Measurements from ENCODE around the gene MKS1. TPM values are rescaled to one million over a fixed set of nuclear protein-coding genes. Genes with fewer than 3 reads are reported as not detected.

MKS1 gene
- total RNA-seq, 1 experiment from 2014 or later, result 24.8 TPM

DNA sequence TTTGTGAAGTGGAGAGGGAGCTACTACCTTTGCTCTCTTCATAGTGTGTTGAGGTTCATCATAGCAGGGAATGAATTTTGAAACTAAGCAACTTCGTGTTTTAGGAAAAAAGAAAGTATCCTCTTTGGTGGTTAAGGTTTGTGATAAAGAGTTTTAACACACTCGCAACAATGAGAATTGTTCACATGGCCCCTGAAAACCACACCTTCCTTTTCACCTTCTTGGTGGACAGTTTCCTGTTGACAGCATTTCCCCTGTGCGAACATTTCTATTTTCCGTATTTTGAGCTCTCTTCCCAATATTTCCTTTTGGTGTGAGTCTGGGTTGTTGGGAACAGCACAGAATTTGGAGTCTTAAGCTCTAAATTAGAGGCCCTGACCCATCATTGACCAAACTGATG, 48.4 kb downstream of the MKS1 start:
- Histone ChIP-seq H2BK5ac (ENCODE audit: insufficient read length, low read length) (no peak overlapping the region), H4K8ac (replicated peaks; ENCODE audit: insufficient read length, low read depth, low read length) (no peak overlapping the region), H3K4me2 (ENCODE audit: insufficient read depth, insufficient read length, low read length) (no peak overlapping the region), H4K91ac (ENCODE audit: insufficient read length, low read depth, low read length) (no peak overlapping the region), H3K9ac (ENCODE audit: extremely low read depth, insufficient read length, low read length) (no peak overlapping the region), H3K27ac (ENCODE audit: insufficient read length, low read depth, low read length) (no peak overlapping the region), H2BK120ac (ENCODE audit: low read depth, low read length, poor library complexity, severe bottlenecking) (no peak overlapping the region), H3K14ac (ENCODE audit: insufficient read depth, low read length) (no peak overlapping the region), H2BK20ac (ENCODE audit: low read depth, low read length, poor library complexity, severe bottlenecking) (no peak overlapping the region), H3K23ac (ENCODE audit: insufficient read length, low read depth, low read length) (no peak overlapping the region), H3K79me2 (ENCODE audit: insufficient read depth, low read length) (no peaks in the 10 kb centered on the region), H3K56ac (ENCODE audit: insufficient read length, low read depth, low read length) (no peak overlapping the region), H3K79me1 (ENCODE audit: insufficient read depth, low read depth, low read length, poor library complexity, severe bottlenecking) (no peaks in the 10 kb centered on the region), H4K20me1 (ENCODE audit: control insufficient read depth, insufficient read depth, insufficient read length) (no peaks in the 10 kb centered on the region), H2BK12ac (ENCODE audit: insufficient read length, low read depth, low read length) (no peak overlapping the region), H4K5ac (ENCODE audit: insufficient read length, low read depth, low read length) (no peak overlapping the region), H3K4me1 (ENCODE audit: insufficient read depth, low read length) (no peaks in the 10 kb centered on the region), H3K18ac (ENCODE audit: insufficient read length, low read depth, low read length) (no peak overlapping the region), H3K23me2 (ENCODE audit: insufficient read length, low read depth, low read length, poor library complexity, severe bottlenecking) (no peaks in the 10 kb centered on the region), H2AFZ (ENCODE audit: low read length) (no peak overlapping the region), H2BK15ac (ENCODE audit: low read depth, low read length) (no peak overlapping the region), H3K4ac (ENCODE audit: low read depth, low read length) (no peak overlapping the region), H3K9me3 (ENCODE audit: control insufficient read depth, low read depth, low read length) (no peaks in the 10 kb centered on the region), H2AK5ac (ENCODE audit: insufficient read length, low read length) (no peak overlapping the region), H3T11ph (ENCODE audit: low read length) (no peak overlapping the region), H3K27me3 (ENCODE audit: insufficient read depth, low read length) (no peaks in the 10 kb centered on the region)
- Mint-ChIP-seq H3K9me3 (peaks cover 0 to 3% of the 10 kb centered on the region in 2 experiments; a peak in 1 of 5 replicates), H3K4me1 (0 out of 4 replicates have a peak, but pooled peaks cover 0 to 3% of the 10 kb centered on the region in 2 experiments), H3K27ac (no peak overlapping the region), H3K4me3 (no peak overlapping the region), H3K27me3 (ENCODE audit: low read depth) (peaks cover 60% of the 10 kb centered on the region), H3K36me3 (ENCODE audit: insufficient read depth in 1 of 3, low read depth in 3 of 3) (no peaks in the 10 kb centered on the region)
- DNase-seq, result no peak
- no CpG with 5 or more reads among the region's 4 CpGs for WGBS (ENCODE audit: extremely low coverage, insufficient read length, low lambda C conversion rate)
- TF ChIP-seq, protein P1, sequence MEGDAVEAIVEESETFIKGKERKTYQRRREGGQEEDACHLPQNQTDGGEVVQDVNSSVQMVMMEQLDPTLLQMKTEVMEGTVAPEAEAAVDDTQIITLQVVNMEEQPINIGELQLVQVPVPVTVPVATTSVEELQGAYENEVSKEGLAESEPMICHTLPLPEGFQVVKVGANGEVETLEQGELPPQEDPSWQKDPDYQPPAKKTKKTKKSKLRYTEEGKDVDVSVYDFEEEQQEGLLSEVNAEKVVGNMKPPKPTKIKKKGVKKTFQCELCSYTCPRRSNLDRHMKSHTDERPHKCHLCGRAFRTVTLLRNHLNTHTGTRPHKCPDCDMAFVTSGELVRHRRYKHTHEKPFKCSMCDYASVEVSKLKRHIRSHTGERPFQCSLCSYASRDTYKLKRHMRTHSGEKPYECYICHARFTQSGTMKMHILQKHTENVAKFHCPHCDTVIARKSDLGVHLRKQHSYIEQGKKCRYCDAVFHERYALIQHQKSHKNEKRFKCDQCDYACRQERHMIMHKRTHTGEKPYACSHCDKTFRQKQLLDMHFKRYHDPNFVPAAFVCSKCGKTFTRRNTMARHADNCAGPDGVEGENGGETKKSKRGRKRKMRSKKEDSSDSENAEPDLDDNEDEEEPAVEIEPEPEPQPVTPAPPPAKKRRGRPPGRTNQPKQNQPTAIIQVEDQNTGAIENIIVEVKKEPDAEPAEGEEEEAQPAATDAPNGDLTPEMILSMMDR (conservative IDR thresholded peaks at IDR 0.05), result no peak
